ENCODE results near the gene METTL15.
"Not testable (repeated sequence)": the region's sequence is repeated elsewhere in the genome, so short reads cannot be mapped to it uniquely, and the experiment has no call there.

The METTL15 gene

DNA sequence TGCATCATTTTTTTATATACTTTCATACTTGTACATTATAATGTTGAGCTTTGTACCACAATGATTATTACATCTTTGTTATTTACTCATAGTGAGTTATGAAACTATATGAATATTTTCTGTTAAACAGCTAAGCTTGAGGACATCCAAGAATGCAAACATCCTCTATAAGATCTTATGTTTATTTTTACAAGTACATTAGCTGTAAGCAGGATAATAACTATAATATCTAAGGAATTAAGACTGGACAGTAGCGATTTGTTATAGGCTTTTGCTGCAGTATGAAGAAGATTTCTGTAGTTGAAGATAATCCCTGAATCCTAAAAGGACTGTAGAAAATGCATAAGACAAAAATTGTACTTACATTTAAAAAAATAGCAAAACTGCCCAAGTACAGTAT, 176.0 kb downstream of the METTL15 start:
- H3K4me3 ChIP-seq (replicated peaks; ENCODE audit: low read depth, low read length) = no peak overlapping the region
- TF ChIP-seq, protein P1, sequence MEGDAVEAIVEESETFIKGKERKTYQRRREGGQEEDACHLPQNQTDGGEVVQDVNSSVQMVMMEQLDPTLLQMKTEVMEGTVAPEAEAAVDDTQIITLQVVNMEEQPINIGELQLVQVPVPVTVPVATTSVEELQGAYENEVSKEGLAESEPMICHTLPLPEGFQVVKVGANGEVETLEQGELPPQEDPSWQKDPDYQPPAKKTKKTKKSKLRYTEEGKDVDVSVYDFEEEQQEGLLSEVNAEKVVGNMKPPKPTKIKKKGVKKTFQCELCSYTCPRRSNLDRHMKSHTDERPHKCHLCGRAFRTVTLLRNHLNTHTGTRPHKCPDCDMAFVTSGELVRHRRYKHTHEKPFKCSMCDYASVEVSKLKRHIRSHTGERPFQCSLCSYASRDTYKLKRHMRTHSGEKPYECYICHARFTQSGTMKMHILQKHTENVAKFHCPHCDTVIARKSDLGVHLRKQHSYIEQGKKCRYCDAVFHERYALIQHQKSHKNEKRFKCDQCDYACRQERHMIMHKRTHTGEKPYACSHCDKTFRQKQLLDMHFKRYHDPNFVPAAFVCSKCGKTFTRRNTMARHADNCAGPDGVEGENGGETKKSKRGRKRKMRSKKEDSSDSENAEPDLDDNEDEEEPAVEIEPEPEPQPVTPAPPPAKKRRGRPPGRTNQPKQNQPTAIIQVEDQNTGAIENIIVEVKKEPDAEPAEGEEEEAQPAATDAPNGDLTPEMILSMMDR (IDR thresholded peaks at IDR 0.05; ENCODE audit: insufficient read depth, low read length, poor library complexity, severe bottlenecking) = no peak
- no peak for DNase-seq (ENCODE audit: extremely low read depth, insufficient read length)
- no peaks in the 10 kb centered on the region for H3K27me3 ChIP-seq (replicated peaks; ENCODE audit: control insufficient read depth, insufficient read depth, low read length)
- H3K36me3 ChIP-seq (ENCODE audit: control insufficient read depth, insufficient read depth, low read length) = no peaks in the 10 kb centered on the region

DNA sequence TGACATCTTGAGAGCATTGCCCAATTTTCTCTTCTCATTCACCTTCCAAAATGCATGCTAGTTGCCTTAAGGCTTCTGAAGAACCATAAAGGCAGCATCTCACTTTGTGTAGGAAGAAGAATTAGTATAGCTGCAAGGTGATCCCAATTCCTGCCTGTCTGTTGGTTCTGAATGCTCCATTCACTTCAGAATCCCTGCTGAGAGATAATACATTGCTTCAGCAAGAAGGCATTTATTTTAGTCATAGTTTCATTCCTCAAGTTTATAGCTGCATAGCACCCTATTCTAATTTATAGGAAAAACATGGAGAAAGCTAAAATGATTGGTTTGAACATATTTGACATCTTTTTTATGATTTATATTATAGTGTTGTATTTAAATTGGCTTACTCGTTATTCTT, 181.3 kb downstream of the METTL15 start:
- TF ChIP-seq, protein P1 (IDR thresholded peaks at IDR 0.05; ENCODE audit: insufficient read depth, low read length, poor library complexity, severe bottlenecking) = no peak
- H3K27me3 ChIP-seq (replicated peaks; ENCODE audit: control insufficient read depth, insufficient read depth, low read length) = no peaks in the 10 kb centered on the region
- H3K4me3 ChIP-seq (replicated peaks; ENCODE audit: low read depth, low read length) = no peak overlapping the region
- no peak for DNase-seq (ENCODE audit: extremely low read depth, insufficient read length)
- H3K36me3 ChIP-seq (ENCODE audit: control insufficient read depth, insufficient read depth, low read length) = no peaks in the 10 kb centered on the region

DNA sequence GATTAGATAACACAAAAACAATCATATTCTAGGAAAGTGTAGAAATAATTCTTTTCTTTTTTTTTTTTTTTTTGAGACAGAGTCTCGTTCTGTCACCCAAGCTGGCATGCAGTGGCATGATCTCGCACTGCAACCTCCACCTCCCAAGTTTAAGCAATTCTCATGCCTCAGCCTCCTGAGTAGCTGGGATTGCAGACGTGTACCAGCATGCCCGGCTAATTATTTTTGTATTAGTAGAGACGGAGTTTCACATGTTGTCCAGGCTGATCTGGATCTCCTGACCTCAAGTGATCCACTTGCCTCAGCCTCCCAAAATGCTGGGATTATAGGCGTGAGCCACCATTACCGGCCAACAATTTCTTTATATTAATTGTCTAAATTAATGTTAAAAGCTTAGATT, 182.8 kb downstream of the METTL15 start:
- not testable (repeated sequence) for H3K4me3 ChIP-seq (replicated peaks; ENCODE audit: low read depth, low read length); H3K27me3 ChIP-seq (replicated peaks; ENCODE audit: control insufficient read depth, insufficient read depth, low read length); DNase-seq (ENCODE audit: extremely low read depth, insufficient read length); H3K36me3 ChIP-seq (ENCODE audit: control insufficient read depth, insufficient read depth, low read length)

DNA sequence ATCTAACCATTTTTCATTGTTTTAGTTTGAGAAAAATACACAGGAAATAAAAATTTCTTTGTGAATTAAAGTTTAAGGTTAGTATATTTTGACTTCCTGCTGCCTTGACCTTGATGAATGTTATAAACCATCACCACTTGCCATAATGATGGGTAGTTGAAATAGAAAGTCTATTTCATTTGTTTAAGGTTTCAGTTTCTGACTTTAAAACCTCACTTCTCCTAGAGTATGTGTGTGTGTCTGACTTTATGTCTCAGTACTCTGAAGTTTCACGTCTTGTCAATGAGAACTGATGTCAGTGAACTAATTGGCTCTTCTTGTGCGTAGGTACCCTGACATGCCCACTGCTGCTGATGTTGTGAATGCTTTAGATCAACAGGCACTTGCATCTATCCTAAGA, 188.2 kb downstream of the METTL15 start:
- Histone ChIP-seq H3K27me3 (replicated peaks; ENCODE audit: control insufficient read depth, insufficient read depth, low read length) (no peaks in the 10 kb centered on the region), H3K4me3 (replicated peaks; ENCODE audit: low read depth, low read length) (no peak overlapping the region), H3K36me3 (ENCODE audit: control insufficient read depth, insufficient read depth, low read length) (no peaks in the 10 kb centered on the region)
- DNase-seq (ENCODE audit: extremely low read depth, insufficient read length) = no peak
- TF ChIP-seq, protein P1 (IDR thresholded peaks at IDR 0.05; ENCODE audit: insufficient read depth, low read length, poor library complexity, severe bottlenecking) = no peak

DNA sequence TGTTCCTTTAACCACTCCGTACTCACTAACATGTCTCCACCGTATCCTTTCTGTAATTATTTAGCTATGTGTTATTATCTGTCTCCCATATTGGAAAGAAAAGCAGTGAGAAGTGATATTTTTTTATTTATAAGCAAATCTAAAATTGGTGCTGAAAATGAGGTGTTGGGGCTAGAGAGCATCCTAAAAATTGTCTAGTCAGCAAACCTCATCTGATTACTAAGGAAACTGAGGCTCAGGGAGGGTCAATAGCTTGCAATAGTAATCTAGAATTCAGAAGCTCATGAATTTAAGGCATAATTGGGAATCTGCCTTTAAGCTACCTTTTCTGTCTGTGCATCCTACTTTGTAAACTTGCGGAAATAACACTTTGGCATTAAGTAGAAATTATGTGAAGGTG, 190.0 kb downstream of the METTL15 start:
- no peaks in the 10 kb centered on the region for H3K27me3 ChIP-seq (replicated peaks; ENCODE audit: control insufficient read depth, insufficient read depth, low read length)
- TF ChIP-seq, protein P1 (IDR thresholded peaks at IDR 0.05; ENCODE audit: insufficient read depth, low read length, poor library complexity, severe bottlenecking) = no peak
- no peak for DNase-seq (ENCODE audit: extremely low read depth, insufficient read length)
- no peak overlapping the region for H3K4me3 ChIP-seq (replicated peaks; ENCODE audit: low read depth, low read length)
- no peaks in the 10 kb centered on the region for H3K36me3 ChIP-seq (ENCODE audit: control insufficient read depth, insufficient read depth, low read length)

DNA sequence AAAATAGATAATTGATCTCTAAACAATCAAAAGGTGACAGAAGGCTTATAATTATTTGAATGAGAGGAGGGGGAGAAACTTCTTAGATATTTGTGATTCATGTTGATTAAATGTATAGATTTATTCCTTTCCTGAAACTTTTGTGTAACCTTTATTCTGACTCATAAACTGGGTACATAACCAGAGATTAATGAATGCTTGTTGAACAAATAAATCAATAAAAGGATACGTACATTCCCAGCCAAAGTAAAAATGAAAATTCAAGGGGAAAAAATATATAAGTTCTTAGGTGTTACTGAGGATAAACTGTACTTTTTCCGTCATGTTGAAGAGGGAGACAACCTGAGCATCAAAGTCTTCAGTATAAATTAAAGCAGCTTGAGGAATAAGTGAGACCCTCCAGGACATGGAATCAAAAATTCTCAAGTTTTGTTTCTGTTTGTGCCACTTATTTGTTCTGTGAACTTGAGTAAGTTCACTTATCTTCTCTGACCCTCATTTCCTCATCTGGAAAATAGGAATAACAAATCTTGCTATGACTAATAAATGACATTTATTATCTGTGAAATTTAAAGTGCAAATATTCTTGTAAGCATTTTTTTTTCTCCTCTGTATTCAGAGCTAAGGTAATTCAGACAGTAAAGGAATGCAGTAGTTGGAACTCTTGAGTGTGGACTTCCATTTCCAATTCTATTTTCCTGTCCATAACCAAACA, 195.4 kb downstream of the METTL15 start:
- no peaks in the 10 kb centered on the region for H3K27me3 ChIP-seq (replicated peaks; ENCODE audit: control insufficient read depth, insufficient read depth, low read length)
- no peak overlapping the region for H3K4me3 ChIP-seq (replicated peaks; ENCODE audit: low read depth, low read length)
- DNase-seq (ENCODE audit: extremely low read depth, insufficient read length) = no peak
- TF ChIP-seq, protein P1 (IDR thresholded peaks at IDR 0.05; ENCODE audit: insufficient read depth, low read length, poor library complexity, severe bottlenecking) = no peak
- H3K36me3 ChIP-seq (ENCODE audit: control insufficient read depth, insufficient read depth, low read length) = no peaks in the 10 kb centered on the region
